Stimulated activated CD8-positive, alpha-beta memory T cell treated with anti-CD3 and anti-CD28 coated beads, Interleukin-4, amount 100 ng/mL, for 24 hours (primary cell): ENCODE results near the gene KLHDC8B.

Experiments
- DNase-seq: peaks from one replicate; pipeline ENCODE4 v3.0.0-alpha.2; 2020; ENCODE audit warnings: low read depth

KLHDC8B gene

GRCh38 chr3:49171119-49171774 lies at the start of gene KLHDC8B:
Gene KLHDC8B (plus strand): TSS chr3:49171598. CDS start chr3:49172770, 1,172 bp downstream.
- DNase-seq: peak; percentile 80

GRCh38 chr3:49122022-49122421 lies 49.4 kb upstream of the KLHDC8B start:
- no peak for DNase-seq

DNA sequence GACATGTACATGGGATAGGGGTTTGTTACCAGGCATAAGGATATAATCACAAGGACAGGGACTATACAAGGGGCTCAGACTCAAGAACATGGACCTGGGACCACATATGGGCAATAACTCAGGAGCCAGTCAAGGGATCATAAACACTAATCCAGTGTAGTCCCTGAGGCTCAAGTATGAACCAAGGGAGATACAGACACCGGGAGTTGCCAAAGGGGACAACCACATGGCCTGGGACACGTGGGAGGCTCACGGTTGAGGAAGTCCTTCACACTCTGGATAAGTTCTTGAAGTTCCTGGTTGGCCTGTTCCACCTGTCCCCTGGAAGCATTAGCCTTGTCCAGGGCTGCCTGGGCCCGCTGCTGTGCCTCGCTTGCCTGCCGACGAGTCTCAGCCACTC lies 48.9 kb upstream of the KLHDC8B start:
- no peak for DNase-seq

- DNase-seq: no peak
These were observed 48.4 kb upstream of the KLHDC8B start for GRCh38 chr3:49122886-49123545.

DNA sequence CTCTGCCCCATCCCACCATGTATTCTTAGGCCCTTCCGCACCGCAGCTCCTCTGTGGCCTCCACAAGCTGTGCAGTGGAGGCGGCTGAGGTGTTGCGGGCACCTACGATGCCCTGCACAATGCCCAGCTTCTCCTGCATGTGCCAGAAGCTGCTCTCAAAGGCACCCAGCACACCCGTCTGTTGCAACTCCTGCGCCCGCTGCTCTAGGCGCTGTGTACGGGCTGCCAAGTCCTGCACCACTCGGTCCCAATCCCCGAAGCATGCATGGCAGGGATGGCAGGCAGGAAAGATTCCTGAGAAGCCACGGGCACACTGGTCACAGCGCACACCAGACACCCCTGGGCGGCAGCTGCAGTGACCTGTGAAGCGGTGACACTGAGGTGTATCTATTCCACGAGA lies 47.7 kb upstream of the KLHDC8B start:
- no peak for DNase-seq

GRCh38 chr3:49124203-49124602 lies 47.2 kb upstream of the KLHDC8B start:
- DNase-seq: no peak

DNA sequence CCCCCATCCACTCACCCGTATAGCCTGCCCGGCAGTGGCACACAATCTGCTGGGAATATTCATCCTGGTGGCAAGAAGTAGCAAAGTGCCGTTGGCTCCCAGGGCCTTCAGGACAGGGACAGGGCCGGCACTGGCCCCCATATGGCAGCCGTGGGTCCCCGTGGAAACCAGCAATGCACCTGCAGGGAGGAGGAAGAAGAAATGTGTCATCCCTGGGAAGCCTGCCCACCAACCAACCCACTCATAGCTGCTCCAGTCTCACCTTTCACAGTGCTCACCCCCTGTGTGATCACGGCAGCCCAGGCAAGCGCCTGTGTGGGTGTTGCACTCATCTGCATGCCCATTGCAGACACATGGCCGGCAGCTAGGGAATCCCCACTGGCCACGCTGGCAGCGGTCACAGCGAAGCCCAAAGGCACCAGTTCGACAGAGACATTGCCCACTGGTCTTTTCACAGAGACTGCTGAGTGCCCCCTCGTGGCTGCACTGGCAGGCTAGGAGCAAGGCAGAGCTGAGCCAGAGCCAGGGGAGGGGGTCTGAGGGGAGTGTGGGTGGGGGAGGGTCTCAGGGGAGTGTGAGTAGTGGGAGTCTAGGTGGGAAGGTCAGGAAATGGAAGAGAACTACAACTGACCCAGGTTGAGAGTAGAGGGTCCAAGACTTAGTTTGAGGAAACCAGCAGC lies 46.3 kb upstream of the KLHDC8B start:
- no peak for DNase-seq

- DNase-seq: no peak
These were observed 40.4 kb upstream of the KLHDC8B start for GRCh38 chr3:49131040-49131439.

GRCh38 chr3:49131576-49131975 lies 39.8 kb upstream of the KLHDC8B start:
- DNase-seq: no peak

DNA sequence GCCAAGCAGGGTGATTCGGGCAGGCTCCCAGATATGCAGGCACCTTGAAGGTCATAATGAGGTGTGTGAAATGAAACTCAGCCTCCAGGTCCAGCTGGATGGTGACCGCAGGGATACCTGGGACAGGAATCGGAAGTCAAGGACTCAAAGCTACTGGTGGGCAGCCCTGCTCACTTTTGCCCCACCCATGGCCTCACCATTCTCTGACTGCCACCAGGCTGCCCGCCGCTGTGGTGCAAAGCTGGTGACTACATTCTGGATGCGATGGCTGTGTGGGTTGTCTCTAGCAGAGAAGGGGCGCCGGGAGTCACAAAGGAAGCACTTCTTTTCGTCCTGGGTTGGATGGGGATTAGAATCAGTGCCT lies 39.3 kb upstream of the KLHDC8B start:
- no peak for DNase-seq

GRCh38 chr3:49132437-49133225 lies 38.8 kb upstream of the KLHDC8B start, which contains the start of gene LAMB2:
Gene LAMB2 (minus strand): TSS chr3:49133050. CDS start chr3:49132867, 183 bp downstream.
- no peak for DNase-seq

GRCh38 chr3:49133226-49133951 lies 38.0 kb upstream of the KLHDC8B start:
- DNase-seq: no peak

GRCh38 chr3:49134471-49135265 lies 36.7 kb upstream of the KLHDC8B start:
- no peak for DNase-seq

- no peak for DNase-seq
These were observed 35.9 kb upstream of the KLHDC8B start for GRCh38 chr3:49135499-49135898.

DNA sequence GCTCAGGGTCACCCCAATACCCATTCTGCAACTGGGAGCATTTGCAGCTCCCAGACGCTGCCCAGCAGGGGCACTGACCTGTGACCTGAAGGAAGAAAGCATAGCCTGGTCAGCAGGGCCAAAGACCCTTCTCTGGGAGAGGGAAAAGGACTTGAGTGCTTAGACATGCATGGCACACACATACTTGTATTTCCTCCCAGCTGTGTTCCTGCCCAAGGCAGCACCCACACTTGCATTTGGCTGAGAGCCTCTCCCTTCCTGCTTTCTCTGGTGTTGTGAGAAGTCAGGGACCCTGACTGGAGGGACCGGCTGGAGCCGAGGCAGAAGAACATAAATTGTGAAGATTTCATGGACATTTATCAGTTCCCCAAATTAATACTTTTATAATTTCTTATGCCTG lies 31.3 kb upstream of the KLHDC8B start:
- DNase-seq: no peak

DNA sequence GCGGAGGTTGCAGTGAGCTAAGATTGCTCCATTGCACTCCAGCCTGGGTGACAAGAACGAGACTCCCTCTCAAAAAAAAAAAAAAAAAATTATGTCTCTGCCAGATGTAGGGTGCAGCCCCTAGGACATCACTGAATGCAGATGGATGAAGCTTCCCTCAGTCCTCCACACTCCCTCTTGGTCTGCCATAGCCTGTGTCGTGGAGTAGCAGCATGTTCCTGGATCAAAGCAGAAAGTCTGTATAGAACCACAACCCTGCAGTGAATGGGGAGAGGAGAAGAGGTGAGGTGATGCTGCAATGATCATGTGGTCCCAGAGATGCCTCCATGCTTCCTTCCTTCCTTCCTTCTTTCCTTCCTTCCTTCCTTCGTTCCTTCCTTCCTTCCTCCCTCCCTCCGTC lies 23.2 kb upstream of the KLHDC8B start:
- no peak for DNase-seq

DNA sequence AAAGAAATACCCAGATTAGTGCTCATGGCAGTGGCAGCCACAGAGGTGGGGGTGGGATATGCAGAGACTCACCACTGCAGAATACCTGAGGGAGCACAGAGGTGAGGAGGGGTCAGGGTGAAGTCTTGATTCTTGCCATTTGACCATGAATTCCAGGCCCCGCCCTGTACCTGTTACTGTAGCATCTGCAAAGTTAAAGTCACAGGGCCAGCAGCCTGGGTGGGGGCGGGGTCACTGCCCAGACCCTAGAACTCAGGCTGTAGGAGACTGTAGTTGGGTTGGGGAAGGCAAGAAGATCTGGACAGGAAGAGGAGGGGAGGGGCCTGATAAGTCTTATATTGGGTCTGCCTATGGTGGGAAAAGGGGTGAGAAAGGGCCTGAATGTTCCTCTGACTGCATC lies 19.8 kb upstream of the KLHDC8B start:
- DNase-seq: no peak

DNA sequence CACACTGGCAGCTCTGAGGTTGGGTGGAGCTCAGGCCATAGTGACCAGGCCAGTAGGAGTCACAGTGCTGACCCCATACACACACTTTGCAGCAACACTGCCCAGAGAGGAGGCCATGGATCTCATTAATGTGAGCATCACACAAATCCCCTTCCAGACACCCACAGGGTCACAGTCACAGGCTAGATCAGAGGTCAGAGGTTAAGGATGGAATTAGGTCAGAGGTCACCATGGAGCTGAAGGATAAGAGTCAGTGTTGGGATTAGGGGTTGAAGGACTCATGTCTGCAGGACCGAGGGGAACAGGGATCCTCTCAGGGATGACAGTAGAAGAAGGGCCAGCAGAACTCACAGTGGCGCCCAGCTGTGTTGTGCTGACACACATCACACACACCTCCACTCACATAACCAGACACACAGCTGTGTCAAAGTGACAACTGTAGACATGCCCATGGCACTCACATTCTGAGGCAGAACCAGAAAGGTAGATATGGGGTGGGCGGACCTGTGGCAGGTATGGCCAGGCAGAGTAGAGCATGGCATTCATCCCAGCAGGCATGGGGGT lies 18.0 kb upstream of the KLHDC8B start:
- no peak for DNase-seq

- no peak for DNase-seq
These were observed 14.1 kb upstream of the KLHDC8B start for GRCh38 chr3:49157289-49157688.

DNA sequence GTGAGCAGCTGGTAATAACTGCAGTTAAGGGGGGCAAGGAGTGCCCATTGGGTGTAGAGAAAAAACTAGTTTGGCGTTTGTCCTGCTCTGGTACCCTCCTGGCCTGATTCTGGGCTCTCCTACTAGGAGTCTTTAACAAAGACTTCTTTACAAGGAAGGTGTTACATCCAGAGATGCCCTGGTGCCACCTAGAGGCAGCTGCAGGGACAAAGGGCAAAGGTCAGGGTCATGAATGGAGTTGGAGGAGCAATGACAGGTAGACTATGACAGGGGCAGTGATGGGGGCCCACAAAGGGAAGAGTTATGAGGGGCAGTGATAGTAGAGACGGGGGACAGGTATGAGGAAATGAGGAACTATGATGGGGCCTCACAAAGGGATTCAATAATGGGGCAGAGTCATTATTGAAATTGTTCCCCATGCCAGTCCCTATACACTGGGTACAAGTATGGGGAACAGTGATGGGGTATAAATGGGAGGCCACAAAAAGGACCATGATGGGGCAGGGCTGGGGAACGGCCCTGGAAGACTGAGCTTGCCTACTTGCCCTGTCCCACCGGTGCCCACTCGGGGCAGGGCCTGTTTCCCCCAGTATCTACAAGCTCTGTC lies 13.2 kb upstream of the KLHDC8B start:
- no peak for DNase-seq
